ENCODE measurements around the gene AGTR1.
"Not testable (repeated sequence)": the region's sequence is repeated elsewhere in the genome, so short reads cannot be mapped to it uniquely, and the experiment has no call there.

AGTR1 gene

GRCh38 chr3:148759430-148759829 is 61.7 kb downstream of the AGTR1 start:
- no peak for DNase-seq

GRCh38 chr3:148763156-148763680 is 65.5 kb downstream of the AGTR1 start:
- DNase-seq = no peak

GRCh38 chr3:148763986-148764935 is 66.6 kb downstream of the AGTR1 start:
- DNase-seq = no peak

- no peak for DNase-seq
Measured at GRCh38 chr3:148772361-148772760, 74.7 kb downstream of the AGTR1 start.

GRCh38 chr3:148772835-148773234 is 75.1 kb downstream of the AGTR1 start:
- no peak for DNase-seq

- DNase-seq = no peak
Measured at GRCh38 chr3:148773805-148774204, 76.1 kb downstream of the AGTR1 start.

GRCh38 chr3:148778926-148779325 is 81.2 kb downstream of the AGTR1 start:
- DNase-seq = no peak

- not testable (repeated sequence) for DNase-seq
Measured at GRCh38 chr3:148785026-148785425, 87.3 kb downstream of the AGTR1 start.

- not testable (repeated sequence) for DNase-seq
Measured at GRCh38 chr3:148786159-148786558, 88.5 kb downstream of the AGTR1 start.

GRCh38 chr3:148789146-148789545 is 91.4 kb downstream of the AGTR1 start:
- DNase-seq = no peak

- DNase-seq = no peak
Measured at GRCh38 chr3:148789906-148790305, 92.2 kb downstream of the AGTR1 start.

- DNase-seq = no peak
Measured at GRCh38 chr3:148790370-148790769, 92.7 kb downstream of the AGTR1 start.

GRCh38 chr3:148790851-148791735 is 93.4 kb downstream of the AGTR1 start:
- DNase-seq = no peak

GRCh38 chr3:148791920-148792319 is 94.2 kb downstream of the AGTR1 start:
- DNase-seq = no peak

- no peak for DNase-seq
Measured at GRCh38 chr3:148792516-148792915, 94.8 kb downstream of the AGTR1 start.
